ENCODE results near the gene ZCCHC14.
"Not testable (repeated sequence)": the region's sequence is repeated elsewhere in the genome, so short reads cannot be mapped to it uniquely, and the experiment has no call there.

Gene ZCCHC14

DNA sequence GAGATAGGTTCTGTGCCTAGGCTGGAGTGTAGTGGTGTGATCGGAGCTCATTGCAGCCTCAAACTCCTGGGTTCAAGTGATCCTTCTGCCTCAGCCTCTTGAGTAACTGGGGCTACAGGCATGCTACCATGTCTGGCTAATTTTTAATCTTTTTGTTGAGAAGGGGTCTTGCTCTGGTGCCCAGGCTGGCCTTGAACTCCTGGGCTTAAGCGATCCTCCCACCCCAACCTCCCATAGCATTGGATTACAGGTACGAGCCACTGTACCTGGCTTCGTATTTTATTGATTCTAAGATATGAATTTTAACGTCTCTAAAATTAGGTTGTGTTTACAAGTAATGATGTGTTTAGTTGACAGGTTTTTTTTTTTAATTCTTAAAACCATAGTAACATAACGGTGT lies 30.8 kb upstream of the ZCCHC14 start:
- DNase-seq = not testable (repeated sequence)

- DNase-seq = not testable (repeated sequence)
These were observed 28.9 kb upstream of the ZCCHC14 start for GRCh38 chr16:87521764-87522163.

DNA sequence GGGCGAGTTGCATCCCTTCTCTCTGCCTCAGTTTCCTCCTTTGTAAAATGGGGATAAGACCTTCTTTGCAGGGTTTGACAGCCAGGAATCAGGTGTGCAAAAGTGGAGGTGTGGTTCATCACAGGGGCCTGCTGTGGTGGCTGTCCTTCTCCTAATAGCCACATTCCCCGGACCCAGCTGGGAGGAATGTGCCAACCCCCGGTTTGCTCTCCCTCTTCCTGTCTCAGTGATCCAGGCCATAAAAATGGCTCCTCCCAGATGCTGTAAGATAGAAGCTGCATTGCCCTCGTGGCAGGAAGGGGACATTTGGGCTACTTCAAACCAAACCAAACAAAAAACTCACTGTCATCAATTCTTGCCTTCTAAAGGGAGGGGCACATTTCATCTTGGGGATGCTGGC lies 26.3 kb upstream of the ZCCHC14 start:
- not testable (repeated sequence) for DNase-seq

DNA sequence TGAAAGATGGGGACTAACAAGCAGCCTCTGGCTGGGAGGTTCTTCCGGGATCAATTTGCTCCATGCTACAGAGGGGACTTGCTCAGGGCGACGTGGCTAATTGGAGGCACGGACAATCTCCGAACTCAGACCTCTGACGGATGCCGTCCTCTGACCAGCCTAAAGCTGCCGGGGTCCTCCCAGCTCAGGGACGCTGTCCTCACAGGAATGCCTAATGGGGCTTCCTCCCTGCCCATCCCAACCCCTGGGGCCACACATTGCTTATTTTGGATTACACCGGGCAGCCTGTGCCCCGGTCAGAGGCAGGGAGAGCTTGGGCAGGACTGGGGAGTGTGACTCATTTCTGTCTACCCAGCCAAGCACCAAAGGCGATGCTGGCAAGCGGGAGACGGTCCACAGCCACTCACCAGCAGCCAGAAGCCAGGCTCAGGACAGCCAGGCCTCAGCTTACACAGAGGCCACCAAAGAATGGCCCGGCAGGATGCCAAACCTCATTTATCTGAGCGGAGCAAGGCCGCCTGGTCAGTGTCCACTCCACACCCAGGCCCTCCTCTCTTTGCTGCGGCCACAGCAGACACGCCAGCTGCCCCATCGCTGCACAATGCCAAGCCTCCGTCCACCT lies 25.7 kb upstream of the ZCCHC14 start:
- not testable (repeated sequence) for DNase-seq

DNA sequence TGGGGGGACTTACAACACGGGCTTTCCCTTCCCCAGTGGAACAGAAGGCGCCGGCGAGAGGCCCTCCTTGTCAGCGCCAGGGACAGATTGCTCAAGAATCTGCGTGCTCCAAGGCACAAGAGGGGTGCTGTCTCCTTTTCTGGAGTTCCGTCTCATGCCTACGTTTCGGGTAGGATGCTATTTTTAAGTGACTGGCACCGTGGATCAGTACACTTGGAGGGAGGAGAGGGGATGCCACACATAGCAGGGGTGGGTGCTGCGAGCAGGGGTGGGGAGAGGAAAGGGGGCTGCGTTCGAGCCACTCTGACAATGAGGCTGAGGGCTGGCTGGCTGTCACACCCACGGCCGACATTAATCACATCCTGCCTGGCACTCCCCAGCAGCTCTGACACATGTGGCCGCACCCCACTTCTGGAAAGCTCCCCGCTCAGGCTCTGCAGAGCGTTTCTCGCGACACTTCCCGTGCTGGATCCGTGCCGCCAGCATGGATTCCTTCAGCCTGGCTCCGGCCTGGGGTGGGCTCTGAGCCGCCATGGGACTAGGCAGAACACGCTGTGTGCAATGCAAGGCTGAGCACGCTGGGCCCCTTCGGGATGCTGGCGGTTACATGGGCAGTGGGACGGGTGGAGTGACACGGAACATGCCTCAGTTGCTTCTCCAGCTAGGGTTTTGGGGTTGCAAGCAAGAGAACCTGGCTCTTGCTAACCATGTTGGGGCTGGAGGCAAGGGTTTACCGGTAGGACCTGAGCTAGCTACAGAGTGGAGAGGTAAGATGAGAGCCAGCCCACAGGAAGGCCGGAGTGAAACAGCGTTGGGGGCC lies 25.0 kb upstream of the ZCCHC14 start:
- DNase-seq = not testable (repeated sequence)

DNA sequence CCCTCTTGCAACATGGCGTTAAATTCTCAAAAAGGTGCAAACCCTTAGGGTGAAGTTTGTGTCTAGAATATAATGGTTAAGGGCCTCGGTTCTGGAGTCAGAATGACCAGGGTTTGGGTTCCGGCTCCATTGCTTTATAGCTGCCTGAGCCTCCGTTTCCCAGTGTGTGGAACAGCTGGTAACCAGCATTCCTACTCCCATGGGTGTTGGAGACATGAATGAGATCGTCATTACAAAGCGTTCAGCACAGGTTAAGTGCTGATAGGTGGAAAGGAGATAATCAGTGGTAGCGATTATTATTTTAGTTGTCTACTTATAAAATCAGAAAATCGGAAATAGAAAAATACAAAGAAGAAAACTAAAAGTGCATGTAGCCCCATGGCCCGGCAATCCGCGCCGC lies 23.5 kb upstream of the ZCCHC14 start:
- no peak for DNase-seq

- no peak for DNase-seq
These were observed 22.9 kb upstream of the ZCCHC14 start for GRCh38 chr16:87515475-87516330.

DNA sequence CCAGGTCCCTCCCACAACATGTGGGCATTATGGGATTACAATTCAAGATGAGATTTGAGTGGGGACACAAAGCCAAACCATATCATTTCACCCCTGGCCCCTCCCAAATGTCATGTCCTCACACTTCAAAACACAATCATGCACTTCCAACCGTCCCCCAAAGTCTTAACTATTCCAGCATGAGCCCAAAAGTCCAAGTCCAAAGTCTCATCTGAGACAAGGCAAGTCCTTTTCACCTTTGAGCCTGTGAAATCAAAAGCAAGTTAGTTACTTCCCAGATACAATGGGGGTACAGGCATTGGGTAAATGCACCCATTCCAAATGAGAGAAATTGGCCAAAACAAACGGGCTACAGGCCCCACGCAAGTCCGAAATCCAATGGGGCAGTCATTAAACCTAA lies 17.0 kb upstream of the ZCCHC14 start:
- not testable (repeated sequence) for DNase-seq

GRCh38 chr16:87507351-87508069 lies 14.7 kb upstream of the ZCCHC14 start:
- DNase-seq = no peak

DNA sequence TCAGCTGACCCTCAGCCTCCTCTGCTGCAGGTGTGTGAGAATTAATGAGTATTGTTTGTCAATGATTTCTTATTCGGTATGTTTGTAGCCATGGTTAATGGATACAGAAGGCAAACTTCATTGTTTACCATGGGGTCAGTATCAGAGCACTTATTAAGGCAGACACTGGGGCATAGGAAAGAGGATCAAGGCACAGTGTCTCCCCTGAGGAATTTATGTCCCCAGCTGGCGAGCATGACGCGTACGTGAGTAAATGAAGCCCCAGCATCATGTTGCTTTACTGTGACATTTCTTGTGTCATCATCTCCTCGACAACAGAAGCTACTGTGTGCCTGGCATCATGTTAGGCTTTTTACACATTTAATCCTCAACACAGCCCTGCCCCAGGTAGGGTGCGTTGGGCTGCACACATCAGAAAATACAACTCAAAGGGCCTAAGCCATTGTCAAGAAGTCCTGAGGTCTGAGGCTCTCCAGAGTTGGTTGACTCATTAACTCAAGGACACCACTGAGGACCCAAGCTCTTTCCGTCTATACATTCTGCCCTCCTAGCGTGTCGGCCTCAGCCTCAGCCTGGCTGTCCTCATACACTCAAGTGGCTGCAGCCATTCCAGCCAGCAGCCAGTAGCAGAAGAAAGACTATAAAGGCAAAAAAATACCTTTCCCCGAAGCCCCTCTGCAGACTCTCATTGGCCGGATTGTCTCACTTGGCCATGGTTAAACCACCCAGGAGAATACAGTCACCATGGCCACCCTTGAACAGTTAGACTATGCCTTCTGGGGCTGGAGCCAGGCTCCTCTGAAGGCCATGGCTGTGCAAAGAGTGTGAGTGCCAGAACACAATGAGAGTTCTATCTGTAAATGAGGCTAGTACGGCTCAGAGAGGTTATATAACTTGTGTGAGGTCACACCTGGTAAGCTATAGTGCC lies 13.9 kb upstream of the ZCCHC14 start:
- no peak for DNase-seq

DNA sequence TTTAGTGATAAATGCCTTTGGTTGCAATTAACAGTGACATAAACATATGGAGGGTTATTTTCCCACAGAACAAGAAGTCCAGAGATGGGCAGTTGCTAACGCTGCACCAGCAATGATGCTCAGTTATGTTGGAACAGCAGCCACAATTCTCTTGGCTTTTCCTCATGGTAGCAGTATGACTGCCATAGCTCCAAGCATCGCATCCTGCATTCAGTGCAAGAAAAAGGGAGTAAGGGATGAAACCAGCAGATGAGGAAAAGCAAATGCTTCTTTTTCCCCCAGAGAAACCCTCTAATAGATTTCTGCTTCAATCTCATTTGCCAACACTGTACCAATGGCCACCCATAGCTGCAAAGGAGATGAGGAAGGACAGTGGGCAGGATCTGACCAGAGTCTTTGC lies 13.0 kb upstream of the ZCCHC14 start:
- DNase-seq = no peak

DNA sequence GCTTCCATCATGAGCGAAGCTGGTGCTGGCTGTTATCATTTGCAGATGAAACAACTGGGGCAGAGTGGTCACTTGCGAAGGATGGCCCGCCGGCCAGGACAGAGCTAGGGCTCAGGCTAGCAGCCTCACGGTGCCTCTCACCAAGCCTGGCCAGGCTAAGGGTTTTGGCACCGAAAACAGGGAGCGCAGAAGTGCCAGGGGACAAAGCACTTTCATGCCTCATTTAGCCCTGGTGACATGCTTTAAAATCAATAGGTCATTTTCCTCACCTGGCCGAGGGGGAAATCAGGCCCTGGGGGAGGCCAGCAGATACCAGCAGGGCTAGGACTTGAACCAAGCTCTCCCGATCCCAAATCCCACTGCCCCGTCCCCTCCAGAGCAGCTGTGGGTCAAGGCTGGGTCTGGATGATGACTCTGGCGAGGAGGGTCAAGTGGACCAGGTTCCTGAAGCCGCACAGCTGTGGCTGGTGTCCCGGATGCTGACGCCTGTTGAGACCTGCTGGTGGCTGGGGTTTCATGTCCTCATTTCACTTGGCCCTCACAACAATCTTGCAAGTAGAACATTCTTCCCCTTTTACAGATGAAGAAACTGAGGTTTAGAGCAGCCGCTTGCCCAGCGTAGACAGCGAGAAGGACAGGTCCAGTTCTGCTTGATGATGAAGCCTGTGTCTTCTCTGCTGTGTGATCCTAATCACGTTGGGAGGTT lies 10.6 kb upstream of the ZCCHC14 start:
- DNase-seq = not testable (repeated sequence)

GRCh38 chr16:87502308-87502969 lies 9.6 kb upstream of the ZCCHC14 start:
- DNase-seq = no peak

- DNase-seq = no peak
These were observed 8.3 kb upstream of the ZCCHC14 start for GRCh38 chr16:87501117-87501516.

DNA sequence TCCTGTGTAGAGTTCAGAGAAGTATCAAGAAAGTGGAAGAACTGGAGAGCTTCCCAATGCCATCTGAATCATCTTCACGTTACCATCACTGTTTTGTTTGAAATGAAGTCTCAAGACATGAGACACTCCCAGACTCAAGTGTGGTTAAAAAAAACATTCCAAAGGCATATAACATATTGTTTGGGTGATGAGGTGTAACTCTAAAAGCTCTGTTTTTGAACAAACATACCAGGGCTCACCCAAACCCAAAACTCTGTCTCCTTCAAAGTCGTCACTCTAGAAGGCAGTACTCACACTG lies 6.3 kb upstream of the ZCCHC14 start:
- DNase-seq = no peak

DNA sequence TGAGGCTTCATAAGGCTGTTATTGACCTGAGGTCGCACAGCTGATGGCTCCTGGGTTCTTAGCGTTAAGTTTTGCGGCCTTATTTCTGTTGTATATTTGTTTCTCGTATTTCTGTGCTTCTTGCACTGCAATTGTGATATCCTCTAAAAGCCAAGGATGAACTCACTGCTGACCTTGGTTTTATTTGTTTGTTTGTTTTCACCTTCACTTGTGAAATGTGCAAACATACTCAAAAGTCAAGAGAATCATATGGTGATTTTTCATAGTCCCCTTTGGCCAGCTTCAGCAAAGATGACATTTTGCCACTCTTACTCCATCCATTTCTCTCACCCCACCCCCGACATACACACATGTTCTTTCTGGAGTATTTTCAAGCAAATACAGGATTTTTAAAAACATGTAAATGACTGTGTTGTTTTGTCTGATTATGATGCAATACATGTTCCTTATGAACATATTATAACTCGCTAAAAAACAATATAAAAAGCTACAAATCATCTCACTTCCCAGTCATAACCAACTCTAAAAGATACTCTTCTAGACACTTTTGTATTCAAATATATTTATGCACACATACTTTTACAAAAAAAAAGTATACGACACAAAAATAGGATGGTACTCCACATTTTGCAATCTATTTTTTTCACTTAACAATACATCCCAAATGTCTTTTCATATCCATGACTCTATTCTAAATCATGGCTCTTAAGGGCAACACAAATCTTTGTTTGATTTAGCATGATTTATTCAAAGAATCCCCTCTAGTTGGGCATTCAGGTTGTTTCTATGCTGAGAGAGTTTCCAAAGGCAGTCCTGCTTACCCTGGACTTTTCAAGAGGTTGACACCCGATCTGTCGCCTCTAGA lies 5.7 kb upstream of the ZCCHC14 start:
- no peak for DNase-seq

DNA sequence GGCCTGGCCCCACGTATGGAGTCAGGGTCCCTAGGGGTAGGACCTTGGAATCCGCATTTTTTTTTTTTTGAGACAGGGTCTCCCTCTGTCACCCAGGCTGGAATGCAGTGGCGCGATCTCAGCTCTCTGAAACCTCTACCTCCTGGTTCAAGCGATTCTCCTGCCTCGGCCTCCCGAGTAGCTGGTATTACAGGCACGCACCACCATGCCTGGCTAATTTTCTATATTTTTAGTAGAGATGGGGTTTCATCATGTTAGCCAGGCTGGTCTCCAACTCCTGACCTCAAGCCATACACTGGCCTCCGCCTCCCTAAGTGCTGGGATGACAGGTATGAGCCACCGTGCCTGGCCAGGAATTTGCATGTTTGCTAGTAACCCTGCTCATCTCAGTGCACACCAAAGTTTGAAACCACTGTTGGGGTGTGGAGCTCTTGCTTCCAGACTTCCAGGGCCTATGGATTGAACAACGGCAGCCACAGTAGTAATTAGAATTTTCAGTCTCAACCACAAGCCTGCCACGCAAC lies 5.0 kb upstream of the ZCCHC14 start:
- not testable (repeated sequence) for DNase-seq

GRCh38 chr16:87497023-87497766 lies 4.4 kb upstream of the ZCCHC14 start:
- not testable (repeated sequence) for DNase-seq

GRCh38 chr16:87496447-87496801 lies 3.6 kb upstream of the ZCCHC14 start:
- DNase-seq = no peak

Measured in NCI-H1417 treated with DMSO at 0.1 percent for 48 hours (cell line).